ENCODE data around the gene TAF1C.
A peak's percentile ranks its signal among the peaks of the same experiment; 100 is the strongest.

TAF1C gene

DNA sequence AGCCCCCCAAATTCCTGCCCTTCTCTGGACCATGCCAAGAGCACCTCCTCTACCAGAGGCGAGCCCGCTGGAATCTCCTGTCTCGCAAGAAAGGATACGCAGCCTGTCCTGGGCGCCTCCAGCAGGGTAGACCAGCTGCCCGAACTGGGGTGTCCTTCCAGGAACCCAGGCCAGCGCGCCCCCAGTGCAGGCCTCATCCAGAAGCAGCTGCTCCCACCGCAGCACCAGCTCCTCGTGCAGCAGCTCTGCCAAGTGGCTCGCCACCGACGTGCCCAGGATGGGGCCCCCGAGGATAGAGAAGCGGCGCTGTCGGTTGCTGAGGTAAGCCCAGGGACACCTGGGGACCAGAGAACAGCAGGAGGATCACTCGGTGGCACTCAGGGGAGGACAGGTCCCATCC is 4.8 kb downstream of the TAF1C start:
- no peak overlapping the region for H3K27ac ChIP-seq
- TF ChIP-seq, protein P1, sequence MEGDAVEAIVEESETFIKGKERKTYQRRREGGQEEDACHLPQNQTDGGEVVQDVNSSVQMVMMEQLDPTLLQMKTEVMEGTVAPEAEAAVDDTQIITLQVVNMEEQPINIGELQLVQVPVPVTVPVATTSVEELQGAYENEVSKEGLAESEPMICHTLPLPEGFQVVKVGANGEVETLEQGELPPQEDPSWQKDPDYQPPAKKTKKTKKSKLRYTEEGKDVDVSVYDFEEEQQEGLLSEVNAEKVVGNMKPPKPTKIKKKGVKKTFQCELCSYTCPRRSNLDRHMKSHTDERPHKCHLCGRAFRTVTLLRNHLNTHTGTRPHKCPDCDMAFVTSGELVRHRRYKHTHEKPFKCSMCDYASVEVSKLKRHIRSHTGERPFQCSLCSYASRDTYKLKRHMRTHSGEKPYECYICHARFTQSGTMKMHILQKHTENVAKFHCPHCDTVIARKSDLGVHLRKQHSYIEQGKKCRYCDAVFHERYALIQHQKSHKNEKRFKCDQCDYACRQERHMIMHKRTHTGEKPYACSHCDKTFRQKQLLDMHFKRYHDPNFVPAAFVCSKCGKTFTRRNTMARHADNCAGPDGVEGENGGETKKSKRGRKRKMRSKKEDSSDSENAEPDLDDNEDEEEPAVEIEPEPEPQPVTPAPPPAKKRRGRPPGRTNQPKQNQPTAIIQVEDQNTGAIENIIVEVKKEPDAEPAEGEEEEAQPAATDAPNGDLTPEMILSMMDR (conservative IDR thresholded peaks at IDR 0.05) = no peak

DNA sequence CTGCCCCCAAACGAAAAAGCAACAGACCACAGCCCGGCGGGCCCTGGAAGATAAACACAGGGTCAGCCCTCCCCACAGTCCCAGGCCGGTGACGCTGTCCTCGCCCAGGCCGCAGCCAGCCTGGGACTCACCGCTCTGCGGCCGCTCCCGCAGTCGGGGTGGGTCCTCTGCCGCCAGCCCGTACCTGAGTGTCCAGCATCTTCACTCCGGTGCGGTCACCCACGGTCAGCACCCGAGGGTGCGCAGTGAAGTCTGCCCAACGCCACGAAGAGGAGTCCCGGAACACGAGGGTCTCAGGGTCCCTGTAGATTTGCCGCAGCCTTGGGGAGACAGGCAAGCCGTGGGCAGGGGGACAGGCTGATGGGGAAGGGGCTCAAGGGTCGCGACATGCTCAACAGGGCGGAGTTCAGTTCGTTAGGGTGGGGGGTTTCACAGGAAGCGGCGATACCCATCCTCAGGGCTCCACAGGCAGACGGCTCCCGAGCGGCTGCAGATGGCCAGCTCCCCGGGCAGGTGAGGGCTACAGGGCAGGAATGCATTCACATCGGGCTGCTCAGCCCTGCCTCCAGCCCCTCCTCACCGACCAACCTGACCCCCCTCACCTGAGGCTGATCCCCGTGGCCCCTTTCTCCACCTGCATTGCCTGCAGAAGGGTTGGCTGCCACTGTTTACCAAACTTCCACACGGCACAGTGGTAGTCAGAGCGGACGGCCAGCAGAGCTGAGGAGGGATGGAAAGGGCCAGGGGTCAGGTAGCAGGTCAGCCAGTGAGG is 5.5 kb downstream of the TAF1C start:
- TF ChIP-seq, protein P1 (conservative IDR thresholded peaks at IDR 0.05) = no peak
- no peak overlapping the region for H3K27ac ChIP-seq

DNA sequence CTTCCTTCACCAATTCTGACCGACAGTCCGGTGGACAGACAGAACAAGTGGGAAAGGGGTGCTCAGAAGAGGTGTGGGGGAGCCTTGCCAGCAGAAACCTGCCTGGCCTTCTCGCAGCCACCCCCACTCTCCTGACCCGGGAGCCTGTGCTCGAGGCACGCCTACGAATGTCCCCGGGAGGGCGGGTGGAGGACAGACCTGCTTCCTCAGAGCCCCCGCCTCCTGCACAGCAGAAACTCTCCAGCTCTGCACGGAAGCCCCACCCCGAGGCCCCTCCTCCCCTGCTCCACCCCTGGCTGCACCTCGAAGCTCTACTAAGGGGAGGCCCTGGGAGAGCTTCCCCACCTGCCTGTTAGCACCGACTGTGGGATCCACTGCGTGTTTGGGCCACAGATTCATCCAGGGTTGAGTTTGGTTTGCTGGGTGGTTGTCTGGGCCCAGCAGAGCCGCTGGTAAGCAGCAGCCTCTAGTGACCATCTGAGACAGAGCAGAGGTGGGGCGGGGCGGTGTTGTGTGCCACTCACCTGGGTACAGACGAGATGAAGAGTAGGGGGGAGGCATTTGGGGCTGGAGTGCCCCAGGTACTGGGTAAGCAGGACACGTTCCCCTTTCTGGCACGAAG is 6.2 kb downstream of the TAF1C start:
- no peak overlapping the region for H3K27ac ChIP-seq
- TF ChIP-seq, protein P1 (conservative IDR thresholded peaks at IDR 0.05) = no peak

DNA sequence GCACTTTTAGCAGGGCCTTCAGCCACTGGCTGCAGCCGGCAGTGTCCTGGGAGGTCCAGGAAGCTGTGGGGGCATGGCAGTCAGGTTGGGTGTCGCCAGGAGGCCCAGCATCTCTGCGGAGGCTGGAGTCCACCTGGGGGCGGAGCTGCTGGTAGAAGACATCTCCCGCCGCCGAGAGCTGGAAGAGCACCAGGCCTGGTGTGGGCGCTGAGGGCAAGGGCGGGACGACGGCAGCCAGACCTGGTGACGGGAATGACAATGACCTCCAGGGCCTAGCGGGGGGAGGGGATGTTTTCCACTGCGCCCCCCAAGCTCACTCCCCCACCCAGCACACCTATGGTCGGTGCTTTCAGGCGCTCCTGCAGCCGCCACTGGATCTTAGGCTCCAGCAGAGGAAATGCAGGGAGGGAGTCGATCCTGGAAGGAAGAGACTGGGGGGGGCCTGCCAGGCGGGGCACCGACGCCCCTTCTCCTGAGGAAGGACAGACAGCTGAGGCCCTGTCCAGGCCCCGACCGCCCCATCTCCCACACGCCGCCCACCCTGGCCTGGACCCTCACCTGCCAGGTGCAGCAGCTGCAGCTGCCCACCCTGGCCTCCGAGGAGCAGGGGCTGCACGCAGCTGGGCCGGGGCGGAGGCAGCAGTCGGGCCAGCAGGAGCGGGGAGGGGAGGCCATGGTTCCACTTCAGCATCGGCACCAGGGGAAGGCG is 7.1 kb downstream of the TAF1C start:
- TF ChIP-seq, protein P1 (conservative IDR thresholded peaks at IDR 0.05) = no peak

DNA sequence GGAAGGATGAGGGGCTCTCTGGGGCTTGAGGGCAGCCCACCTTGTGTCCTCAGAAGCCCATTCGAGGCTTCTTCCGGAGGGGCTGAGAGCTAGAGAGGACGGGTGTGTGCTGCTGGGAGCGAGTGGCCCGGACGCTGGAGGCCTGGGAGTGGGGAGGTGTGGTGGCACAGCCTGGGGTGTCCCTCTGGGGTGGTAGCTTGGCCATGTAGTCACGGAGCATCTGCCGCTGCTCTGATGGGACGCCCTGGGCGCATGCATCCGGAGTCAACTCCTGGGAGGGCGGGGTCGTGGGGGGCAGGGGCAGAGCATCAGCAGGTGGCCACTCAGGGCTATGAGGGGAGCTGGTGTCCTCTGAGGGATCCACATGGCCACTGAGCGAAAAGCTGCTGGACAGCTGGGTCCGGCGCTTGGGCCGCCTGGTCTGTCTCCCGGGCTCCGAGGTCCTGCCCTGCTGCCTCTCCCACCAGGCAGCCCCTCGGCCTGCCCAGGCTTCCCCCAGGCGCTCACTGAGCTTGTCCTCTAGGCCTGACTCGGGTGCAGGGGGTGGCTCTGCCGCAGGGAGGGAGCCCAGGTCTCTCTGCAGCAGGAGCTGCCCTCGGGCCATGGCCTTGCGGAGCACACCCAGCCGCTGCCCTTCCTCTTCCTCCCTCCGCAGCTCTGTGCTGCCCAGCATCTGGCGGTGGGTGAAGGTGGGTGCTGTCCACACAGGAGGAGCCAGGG is 7.8 kb downstream of the TAF1C start:
- TF ChIP-seq, protein P1 (conservative IDR thresholded peaks at IDR 0.05) = no peak

More for the DNA sequence above, 7.1 kb downstream of the TAF1C start:
- H3K27ac ChIP-seq = no peak overlapping the region

DNA sequence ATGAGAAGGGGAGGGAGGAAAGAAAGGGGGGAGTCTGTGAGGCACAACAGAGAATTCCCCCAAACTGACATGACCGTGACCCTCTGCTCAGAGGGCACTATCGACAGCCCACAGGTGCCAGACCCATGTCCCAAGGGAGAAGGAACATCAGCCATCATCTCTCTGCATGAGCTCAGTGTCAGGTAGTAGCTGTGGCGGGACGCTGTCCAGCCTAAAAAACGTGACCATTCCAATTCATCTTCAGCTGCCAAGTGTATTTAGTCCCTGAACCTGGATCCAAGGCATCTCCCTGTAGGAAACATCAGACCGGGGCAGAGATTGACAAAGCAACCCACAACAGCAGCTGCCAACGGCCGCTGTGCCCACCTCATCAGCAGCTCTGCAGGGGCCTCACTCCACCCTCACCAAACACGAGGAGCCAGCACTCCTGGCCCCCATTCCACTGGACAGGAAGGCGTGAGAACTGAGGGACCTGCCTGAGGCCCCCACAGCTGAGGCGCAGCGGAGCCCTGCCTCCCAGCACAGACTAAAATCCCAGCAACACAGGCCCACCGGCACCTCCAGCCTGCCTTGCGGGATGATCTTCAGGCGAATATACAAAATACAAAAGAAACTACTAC is 8.6 kb downstream of the TAF1C start:
- no peak overlapping the region for H3K27ac ChIP-seq
- TF ChIP-seq, protein P1 (conservative IDR thresholded peaks at IDR 0.05) = 0 out of 2 replicates have a peak, but pooled peaks have one; percentile 6

More for the DNA sequence above, 7.8 kb downstream of the TAF1C start:
- no peak overlapping the region for H3K27ac ChIP-seq

Measured in VCaP (cell line).